Kasumi-1 (cell line): ENCODE measurements around the gene STT3B.

Experiments used
- DNase-seq, 2 experiments: peaks; one replicate each; lab custom pipeline; 2025; lab: John Stamatoyannopoulos, UW

STT3B gene

DNA sequence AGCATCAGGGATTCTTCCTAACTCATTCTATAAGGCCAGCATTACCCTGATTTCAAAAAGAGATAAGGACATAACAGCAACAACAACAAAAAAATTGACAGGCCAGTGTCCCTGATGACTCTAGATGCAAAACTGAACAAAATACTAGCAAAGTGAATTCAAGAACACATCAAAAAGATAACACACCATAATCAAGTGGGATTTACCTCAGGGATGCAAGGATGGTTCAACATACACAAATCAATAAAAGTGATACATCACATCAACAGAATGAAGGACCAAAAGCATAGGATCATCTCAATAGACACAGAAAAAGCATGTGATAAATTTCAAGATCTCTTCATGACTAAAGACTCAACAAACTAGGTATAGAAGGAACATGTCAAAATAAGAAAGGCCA lies 119.6 kb downstream of the STT3B start:
- no peak for DNase-seq

DNA sequence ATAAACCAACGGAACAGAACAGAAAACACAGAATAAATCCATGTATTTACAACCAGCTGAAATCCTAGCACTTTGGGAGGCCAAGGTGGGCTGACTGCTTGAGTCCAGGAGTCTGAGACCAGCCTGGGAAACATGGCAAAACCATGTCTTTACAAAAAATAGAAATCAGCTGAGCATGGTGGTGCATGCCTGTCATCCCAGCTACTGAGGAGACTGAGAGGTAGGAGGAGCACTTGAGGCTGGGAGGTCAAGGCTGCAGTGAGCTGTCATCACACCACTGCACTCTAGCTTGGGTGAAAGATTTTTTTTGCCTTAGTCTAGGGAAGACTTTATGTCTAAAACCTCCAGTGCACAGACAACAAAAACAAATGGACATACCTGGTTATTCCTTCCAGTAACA lies 120.7 kb downstream of the STT3B start:
- no peak for DNase-seq

DNA sequence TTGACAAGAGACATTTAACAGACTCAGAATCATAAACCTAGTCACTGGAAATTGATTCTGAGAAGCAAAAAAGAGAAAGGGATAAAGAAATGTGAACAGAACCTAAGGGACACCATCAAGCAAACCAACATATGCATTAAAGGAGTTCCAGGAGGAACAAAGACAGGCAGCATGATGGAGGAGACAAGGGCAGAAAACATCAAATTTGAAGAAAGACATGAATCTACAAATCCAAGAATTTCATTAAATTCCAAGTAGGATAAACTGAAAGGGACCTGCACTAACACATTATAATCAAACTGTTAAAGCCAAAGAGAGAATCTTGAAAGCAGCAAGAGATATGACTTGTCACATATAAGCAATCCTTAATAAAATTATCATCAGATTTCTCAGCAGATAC lies 122.3 kb downstream of the STT3B start:
- no peak for DNase-seq

DNA sequence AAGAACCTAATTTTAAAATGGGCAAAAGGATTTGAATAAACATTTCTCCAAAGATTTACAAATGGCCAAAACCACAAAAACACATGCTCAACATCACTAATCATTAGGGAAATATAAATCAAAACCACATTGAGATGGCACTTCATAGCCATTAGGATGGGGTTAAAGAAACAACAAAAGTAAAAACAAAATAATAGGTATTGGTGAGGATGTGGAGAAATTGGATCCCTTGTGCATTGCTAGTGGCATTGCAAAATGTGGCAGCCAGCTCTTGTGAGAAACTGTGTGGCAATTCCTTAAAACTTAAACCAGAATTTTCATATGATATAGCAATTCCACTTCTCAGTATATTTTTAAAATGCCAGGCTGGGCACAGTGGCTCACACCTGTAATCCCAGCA lies 126.5 kb downstream of the STT3B start:
- no peak for DNase-seq

DNA sequence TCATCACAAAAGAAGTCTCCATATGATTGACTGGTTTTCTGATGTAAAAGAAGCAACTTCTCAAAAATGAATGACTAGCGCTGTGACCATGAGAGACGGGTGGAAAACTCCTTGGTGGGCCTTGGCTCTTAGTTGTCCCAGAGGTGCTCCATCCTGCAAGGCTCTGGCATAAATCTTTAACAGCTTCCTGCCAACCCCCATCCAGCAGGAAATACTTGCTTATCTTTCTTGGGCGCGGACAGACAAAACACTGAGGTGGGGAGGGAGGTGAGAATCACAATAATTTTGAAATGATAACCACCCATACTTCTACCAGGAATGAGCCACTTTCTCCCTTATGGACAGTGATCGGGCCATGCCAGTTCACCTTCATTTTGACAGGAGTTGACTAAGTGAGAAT lies 128.6 kb downstream of the STT3B start:
- no peak for DNase-seq

DNA sequence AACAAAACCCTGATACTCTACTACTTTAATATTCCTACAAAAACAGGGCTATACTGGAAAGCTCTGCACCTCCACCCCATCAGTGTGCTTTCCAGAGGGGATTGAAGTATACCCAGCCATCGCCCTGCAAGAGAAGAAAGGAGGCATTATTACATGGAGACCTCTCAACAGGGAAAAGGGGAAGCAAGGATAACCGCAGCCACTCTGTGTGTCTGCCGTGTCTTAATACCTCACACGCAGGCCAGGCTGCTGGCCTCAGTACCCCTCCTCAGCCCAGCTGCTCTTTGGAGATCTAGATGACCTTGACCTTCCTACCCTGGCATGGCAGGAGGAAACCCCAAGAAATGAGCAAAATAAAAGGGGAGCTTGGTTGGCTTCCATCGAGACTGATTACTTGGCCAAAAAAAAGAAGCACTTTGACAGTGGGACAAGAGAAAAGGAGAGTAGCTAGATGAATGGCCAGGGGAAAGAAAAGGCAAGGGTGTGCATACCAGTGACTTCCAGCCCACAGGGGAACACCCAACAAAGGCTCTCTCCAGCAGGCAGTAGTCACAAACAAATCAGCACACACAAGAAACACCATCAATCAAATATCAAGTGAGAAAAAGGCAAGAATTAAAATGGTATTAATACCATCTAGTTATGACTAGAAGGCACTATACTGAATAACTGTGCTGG lies 129.4 kb downstream of the STT3B start:
- DNase-seq, result peak; percentile 28 to 41

DNA sequence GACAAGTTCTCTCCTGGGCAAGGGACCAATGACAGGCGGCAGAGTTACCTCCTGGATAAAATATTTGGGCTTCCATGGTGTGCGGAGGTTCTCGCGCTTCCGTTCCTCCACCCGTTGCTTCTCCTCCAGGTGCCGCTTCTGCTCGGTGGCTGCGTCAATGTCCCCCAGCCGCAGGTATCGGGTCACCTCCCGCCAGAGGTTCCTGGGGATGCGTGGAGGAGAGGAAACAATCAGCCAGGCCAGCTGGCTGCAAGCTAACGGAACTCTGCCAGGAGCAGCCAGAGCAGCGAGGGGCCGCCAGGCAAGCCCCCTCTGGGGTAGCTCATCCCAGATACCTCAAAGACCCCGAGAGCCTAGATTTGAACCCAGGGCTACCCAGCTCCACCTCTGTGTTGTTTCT lies 131.3 kb downstream of the STT3B start:
- no peak for DNase-seq

DNA sequence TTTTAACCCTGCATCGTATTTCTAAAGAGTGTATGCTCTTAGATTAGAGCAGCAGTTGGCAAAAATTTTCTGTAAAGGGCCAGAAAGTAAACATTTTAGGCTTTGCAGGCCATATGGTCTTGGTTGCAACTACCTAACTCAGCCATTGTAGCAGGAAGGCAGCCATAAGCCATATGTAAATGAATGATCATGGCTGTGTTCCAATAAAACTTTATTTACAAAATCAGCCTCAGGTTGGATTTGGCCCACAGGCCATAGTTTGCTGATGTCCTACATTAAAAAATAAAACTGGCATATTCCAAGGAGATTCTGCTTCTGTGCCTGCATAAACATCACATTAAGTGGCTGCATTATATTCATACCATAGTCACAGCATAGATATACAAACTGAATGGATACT lies 134.9 kb downstream of the STT3B start:
- DNase-seq, result no peak

DNA sequence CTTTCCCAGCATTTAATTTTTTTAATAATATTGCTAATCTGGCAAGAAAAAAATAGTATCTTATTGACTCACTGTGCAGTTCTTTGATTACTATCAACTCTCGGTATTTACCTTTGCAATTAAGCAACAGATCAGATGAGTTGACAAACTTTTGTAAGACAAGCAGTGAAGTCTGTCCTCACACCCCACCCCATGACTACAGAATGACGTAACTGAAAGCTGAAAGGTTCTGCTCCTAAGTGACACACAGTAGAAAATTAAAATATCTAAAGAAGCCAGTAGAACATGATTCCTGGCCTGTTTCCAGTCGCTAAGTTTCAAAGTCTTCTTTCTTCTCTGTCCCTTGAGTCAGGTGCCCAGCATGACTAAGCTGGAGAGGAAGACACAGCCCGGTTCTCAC lies 135.5 kb downstream of the STT3B start:
- no peak for DNase-seq

DNA sequence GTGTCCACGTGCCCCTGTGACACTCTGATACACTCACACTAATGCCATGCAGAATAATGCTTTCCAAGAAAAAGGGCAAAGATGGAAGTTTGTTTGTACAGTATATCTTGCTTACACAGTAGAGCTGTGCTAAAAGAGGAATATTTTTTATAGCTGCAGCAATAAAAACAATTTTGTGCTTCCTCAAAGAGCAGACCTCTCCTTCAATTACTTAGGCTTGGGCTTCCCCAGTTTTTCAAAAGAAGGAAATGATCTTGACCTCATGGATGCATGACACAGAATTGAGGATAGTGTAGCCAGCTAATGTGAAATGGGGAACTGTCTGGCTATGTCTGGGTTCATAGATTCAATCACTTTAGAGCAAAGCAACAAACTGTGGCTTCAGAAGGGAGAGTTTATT lies 137.4 kb downstream of the STT3B start:
- DNase-seq, result no peak

DNA sequence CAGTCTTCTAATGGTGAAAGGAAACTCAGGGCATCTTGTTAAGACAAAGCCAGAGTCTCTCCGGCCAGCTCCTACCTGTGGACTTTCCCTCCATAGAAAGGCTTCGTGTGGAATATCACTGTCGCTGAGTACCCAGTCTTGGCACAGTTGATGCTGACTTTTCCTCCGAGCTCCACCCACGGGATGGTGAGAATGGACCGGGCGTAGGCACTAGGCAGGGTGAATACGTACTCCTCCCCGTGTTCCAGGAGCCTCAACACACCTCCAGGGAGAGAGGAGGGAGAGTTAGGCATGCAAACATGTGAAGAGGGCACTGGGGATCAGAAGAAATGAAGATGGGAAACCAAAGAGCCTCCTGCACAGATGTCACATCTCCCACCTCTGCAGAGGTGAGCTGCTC lies 138.0 kb downstream of the STT3B start:
- no peak for DNase-seq

DNA sequence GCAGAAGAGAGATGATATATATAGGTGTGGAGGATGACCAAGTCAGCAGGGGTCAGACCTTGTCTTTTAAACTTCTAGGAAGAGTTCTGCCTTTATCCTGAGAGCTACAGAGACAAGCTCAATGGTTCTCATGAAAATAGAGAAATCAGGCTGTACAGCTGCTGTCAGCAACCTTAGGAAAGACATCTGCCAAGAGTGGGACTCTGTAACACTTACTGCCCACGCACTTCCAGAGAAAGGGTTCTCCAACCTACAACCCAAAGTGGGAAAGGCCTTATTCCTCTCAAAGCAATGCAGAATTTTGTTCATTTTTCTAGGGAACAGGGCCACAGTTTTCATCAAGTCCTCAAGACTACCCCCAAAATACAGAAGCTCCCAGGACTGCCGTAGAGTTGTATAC lies 138.7 kb downstream of the STT3B start:
- no peak for DNase-seq

DNA sequence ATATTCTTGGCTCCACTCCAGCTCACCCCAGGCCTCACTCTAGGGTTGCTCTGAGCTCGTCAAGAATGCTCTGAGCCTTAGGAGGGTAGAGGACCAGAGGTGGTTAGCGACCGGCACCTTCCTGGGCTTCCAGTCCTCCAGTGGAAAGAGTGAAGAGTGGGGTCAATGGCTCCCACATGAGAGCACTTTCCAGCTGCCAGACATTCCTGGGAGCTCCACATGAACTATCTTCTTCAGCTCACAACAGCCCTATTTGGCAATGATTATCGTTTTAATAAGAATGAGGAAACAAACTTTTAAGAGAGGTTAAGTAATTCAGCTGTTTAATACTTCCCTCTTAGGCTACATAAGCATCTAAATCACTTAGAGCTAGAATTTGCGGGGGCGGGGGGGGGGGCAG lies 139.3 kb downstream of the STT3B start:
- DNase-seq, result no peak

DNA sequence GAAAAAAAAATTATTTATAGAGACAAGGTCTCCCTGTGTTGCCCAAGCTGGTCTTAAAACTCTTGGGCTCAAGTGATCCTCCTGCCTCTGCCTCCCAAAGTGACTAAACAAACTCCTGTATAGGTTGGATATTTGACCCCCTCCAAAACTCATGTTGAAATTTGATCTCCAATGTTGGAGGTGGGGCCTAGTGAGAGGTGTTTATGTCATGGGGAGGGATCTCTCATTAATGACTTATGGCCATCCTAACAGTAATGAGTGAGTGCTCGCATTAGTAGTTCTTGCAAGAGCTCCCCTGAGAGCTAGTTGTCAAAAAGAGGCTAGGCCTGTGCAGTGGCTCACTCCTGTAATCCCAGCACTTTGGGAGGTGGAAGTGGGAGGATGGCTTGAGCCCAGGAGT lies 141.2 kb downstream of the STT3B start:
- DNase-seq, result no peak

DNA sequence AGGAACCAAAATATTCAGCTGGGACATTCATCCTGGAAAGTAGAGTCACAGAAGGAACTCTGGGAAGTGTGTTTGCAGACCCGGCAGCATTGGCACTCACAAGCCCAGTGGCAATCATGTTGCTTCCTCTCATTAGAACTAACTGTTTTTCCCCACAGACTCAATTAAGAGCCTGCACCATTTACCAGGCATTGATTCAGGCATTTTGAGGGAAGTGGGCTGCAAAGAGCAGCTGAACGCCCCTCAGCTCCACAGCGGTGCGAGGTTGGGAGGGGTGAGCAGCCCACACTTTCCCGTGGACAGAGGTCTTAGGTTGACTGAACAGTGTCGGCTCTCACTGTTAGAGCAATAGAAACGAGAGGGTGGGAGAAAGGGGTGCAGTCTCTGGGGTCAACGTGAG lies 143.8 kb downstream of the STT3B start:
- DNase-seq, result no peak

DNA sequence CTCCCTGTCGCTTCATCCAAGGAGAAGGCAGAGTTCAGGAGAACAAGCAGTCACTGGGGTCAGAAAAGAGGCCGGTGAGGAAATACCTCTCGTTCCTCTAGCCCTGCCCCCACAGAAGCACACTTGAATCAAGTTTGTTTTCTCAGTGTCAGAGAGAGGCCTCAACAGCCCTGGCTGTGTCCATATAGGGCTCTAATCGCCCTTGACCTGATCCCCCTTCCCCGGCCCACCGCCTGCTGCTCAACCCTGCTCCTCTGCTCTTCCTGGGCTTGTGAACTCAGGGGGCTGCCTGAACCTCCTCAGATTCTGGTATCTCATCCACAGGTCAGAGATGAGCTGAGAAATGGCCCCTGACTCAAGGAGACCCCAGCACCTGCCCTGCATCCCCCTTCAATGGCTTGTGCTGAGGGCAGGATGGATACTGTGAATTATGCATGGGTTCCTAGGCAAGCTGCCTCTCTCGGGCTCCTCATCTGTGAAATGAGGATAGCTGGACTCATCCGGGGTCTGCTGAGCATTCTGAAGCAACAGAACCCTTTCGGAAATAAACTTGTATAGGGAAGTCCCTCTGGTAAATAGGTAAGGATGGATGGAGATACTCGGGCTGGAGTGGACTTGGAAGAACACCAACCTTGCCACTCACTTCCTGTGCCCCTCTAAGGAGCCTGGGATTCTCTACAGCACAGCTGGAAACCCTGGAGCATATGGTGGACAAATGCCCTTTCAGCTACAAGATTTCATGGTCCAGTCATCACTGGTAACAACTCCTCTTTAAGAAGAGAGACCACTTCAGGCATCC lies 147.5 kb downstream of the STT3B start:
- DNase-seq, result no peak
